ENCODE measurements around the gene B4GALNT1.
"Not testable (repeated sequence)": the region's sequence is repeated elsewhere in the genome, so short reads cannot be mapped to it uniquely, and the experiment has no call there.

B4GALNT1 gene

DNA sequence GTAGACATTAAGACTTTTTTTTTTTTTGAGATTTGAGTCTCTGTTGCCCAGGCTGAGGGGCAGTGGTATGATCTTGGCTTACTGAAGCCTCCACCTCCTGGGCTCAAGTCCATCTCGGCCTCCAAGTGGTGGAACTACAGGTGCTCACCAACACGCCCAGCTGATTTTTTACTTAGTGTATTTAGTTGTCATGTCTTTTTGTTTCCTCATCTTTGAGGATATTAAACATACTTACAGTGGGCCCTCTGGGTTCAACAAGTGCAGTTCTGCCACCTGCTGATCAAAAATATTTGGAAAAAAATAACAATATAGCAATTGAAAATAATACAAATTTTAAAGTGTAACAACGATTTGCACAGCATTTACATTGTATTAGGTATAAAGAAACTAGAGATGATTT is 4.4 kb upstream of the B4GALNT1 start:
- DNase-seq (ENCODE audit: low read depth), result no peak

DNA sequence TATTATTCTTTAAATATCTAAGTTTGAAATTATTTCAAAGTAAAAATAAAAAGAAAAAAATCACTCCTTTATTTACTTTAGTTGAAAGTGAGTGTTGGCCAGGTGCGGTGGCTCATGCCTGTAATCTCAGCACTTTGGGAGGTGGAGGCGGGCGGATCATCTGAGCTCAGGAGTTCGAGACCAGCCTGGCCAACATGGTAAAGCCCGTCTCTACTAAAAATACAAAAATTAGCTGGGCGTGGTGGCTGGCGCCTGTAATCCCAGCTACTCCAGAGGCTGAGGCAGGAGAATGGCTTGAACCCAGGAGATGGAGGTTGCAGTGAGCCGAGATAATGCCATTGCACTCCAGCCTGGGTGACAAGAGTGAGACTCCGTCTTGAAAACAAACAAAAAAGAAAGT is 3.7 kb upstream of the B4GALNT1 start:
- DNase-seq (ENCODE audit: low read depth), result not testable (repeated sequence)

DNA sequence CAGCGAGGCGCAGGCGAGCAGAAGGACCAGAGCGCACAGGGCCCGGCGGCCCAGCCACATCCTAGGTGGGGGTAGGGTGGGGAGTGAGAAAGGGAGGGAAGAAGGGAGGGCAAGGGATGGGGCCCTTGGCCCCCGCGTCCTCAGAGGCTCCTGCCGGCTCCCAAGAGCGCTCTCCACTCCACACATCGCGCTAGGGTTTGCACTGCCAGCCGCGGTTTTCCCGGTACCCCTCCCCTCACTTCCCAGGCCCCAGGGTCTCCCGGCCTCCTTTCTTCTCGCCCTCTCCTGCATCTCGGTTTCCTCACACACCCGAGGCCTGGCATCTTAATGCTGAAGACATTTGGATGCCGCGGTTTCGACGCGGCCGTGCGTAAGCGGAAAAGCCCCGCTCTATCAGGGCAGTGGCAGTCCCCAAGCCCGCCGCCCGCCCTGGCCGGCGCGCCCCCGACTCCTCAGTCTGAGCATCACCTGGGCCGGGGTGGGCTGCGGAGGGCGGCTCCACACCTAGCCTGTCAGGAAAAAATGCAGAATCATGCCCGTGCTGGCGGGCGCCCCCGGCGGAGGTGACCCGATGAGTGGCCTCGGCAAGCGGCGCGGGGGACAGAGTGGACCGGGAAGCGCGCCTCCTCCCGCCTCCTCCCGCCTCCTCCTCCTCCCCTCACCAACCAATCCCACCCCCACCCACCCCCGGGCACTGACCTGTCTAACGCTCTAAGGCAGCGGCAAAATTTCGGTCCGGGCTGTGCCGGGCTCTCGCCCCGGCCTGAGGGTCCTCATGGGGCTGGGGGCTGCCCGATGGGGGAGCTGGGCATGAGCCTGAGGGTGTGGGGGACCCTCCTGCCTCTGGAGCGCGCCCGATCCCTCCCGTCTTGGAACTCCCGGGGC is 686 bp downstream of the B4GALNT1 start:
- no peak for DNase-seq (ENCODE audit: low read depth)

DNA sequence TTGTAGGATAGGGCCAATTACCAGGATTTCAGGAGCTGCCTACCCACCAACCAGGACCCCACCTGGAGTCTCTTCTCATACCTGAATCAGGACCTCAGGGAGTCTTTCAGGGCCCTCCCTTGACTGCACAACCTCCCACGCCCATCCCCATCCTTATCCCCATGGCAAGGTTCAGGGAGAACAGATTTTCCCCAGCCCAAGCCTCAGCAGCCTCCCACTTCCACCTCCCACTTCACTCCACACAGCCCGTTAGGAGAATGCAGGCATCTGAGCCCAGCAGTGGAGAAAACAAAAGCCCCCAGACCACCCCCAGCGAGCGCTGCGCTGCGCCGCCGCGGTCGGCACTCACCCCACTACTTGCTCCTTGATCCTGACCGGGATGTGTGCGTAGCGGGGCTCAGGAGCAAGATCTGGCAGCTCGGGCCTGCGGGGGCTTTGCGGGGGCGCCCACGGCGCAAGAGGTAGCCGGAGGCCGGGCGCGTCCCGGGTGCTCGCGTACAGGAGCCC is 1.4 kb downstream of the B4GALNT1 start:
- no peak for DNase-seq (ENCODE audit: low read depth)

DNA sequence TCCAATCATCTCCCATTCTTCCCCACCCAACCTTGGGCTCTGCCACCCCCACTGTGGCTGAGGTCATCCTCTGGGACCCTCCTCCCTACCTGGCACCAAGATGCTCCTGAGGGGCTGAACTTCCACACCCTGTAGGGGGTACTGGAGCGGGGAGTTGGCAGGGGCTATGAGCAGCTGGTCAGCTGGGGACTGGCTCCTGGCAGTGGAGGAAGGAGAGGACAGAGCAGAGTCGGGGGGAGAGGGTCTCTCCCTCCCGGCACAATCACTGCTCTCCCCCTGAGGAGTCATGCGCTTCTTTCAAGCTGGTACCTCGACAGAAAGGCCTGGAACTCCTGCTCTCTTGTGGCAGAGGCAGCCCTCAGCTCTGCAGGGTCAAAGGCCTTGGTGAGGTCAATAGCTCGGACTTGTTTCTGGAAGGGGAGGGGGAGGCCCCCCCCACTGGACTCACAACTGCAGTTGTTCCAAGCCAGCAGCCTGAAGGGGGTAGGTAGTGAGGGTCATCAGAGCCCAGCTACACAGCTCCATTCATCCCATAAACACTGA is 2.0 kb downstream of the B4GALNT1 start:
- no peak for DNase-seq (ENCODE audit: low read depth)

DNA sequence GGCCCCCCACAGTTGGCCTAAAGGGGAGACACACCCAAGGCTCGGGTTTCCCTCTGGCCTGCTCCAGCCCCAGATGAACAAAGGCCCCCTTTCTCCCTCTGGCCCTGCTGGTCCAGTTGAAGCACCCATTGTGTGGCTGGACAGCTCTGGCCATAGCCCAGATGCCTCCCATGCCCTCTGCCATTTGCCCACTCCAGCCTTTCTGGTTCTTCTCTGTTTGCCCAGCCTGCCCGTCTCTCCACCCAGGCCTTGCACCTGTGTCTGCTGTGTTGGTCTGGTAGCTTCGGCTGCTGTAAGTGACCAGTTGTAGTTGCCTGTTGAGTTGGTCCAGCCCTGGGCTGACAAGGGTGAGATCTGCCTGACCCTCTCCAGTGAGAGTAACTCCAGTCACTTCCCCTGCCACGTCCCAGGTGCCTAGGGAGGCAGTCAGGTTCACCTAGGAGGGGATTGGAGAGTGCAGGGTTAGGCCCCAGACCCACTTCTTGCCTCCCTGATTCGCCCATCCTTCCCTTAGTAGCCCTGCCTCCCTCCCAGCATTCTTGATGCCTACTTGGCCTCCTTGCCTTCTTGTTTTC is 3.0 kb downstream of the B4GALNT1 start:
- DNase-seq (ENCODE audit: low read depth), result no peak

DNA sequence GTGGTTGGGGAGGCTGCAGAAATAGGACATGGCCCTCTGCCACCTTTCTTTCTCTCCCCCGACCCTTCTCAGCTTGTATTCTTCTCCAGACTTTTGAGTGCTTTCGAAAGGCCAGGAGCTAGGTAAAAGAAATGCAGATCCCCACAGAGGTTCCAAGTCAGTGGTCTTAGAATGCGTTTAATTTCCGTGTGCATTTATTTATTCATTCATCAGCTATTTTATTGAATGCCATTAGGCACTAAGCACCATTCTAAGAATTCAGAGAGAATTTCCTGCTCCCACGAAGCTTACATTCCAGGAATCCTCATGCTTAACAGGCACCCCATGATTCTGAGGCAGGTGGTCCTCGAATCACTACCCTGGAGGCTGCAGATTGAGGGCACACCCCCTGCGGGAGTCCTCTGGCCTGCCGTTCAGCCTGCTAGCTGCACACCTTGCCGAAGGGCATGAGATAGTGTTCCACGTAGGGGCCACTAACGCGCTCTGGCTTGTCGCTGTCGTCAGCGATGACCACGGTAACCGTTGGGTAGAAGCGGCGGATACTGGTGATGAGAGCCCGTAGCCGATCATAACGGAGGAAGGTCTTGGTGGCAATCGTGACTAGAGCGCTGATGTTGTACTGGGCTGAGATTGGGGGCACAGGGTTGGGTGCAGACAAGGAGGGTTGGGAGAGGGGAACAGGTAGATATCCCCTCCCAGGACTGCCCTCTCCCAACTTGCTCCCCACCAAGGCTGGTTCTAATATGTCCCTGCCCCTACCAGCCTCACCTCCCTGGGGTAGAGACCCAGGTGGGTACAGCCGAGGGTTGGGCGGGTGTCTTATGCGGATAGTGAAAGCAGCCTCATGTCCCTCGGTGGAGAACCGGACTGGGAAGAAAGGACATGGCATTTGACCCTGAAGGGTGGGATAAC is 4.5 kb downstream of the B4GALNT1 start:
- DNase-seq (ENCODE audit: low read depth), result no peak

DNA sequence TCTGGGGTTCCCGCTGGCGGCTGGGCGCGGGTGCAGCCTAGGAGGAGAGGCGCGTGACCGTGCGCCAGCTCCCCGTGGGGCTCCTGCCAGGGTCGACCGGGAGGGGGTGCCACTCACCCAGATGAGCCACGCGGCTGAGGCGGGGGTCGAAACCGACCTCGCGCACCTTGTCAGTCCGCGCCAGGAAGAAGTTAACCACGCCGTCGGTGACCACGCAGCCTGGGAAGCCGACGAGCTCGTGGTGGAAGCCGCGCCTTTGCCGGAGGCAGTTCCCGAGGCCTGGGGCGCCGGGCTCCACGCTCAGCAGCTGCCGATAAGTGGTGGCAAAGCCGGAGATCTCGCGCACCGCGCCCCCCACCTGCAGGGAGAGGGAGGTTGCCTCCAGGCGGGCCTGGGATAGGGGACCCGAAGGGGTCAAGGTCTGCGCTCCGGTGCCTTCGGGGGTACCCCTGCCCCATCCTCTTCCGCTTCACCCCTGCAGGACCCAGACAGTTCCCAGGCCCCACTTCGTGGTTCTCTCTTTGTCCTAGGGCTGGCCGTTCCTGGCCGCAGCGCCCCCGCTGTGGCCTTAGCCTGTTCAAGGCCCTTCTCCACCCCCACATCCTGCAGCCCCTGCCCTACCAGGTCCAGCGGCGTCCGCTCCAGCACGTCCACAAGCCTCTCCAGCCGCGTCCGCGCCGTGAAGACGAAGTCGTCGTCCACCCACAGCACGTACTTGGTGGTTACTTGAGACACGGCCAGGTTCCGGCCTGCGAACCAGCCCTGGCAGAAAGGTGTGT is 5.3 kb downstream of the B4GALNT1 start:
- DNase-seq (ENCODE audit: low read depth), result no peak

DNA sequence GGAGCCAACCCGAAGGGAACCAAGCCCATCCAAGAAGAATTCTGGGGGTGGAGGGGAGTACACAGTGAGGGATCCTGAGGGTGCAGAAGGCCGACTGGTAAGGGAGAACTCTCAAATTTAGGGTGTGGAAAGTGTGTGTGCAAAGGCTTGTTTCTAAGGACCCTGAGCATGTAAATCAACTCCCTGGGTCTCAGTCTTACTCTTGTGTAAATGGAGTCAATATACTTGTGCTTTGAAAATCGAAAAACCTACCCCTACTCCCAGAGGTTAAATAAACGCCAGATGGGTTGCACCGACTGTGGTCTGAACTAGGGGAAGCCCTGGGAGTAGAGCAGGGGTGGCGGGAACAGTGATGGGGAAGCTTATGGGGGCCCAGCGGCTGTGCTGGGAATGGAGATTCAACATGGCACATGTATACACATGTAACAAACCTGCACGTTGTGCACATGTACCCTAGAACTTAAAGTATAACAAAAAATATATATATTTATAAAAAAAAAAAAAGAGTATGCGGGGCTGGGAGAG is 6.0 kb downstream of the B4GALNT1 start:
- DNase-seq (ENCODE audit: low read depth), result no peak

DNA sequence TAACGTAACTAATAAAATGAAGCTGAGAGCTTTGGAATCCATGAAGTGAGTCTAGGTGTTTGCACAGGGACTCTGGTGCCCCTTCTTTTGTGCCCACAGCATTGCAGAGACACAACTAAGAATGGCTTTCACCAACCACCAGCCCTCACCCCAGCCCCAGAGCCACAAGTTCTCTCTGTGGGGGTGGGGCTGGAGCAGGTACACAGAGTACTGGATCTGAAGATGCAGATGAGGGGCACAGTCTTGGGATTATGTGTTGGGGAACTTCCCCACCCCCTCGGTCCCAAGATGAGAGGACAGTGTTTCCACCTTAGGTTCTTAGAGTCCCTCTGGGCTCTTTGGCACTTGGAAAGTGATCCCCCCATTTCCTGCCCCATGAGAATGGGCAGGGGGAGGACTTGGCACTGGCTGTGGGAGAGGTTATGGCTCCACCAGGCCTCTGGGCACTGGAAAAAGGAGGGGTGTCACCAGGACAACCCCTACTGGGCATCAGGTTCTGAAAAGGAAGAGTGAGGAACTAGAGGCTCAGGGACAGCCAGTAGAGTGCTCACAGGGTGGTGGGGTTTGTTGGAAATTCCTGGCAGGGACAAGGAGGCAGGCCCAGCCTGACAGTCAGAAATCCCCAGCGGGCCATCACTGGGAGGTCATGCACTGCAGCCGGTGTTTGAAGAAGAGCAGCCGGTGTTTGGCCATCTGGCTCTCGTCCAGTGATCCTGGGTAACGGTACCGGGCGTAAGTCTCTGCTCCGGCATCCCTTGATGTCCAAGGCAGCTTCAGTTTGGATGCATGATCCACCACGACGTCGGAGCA is 6.7 kb downstream of the B4GALNT1 start:
- DNase-seq (ENCODE audit: low read depth), result no peak

DNA sequence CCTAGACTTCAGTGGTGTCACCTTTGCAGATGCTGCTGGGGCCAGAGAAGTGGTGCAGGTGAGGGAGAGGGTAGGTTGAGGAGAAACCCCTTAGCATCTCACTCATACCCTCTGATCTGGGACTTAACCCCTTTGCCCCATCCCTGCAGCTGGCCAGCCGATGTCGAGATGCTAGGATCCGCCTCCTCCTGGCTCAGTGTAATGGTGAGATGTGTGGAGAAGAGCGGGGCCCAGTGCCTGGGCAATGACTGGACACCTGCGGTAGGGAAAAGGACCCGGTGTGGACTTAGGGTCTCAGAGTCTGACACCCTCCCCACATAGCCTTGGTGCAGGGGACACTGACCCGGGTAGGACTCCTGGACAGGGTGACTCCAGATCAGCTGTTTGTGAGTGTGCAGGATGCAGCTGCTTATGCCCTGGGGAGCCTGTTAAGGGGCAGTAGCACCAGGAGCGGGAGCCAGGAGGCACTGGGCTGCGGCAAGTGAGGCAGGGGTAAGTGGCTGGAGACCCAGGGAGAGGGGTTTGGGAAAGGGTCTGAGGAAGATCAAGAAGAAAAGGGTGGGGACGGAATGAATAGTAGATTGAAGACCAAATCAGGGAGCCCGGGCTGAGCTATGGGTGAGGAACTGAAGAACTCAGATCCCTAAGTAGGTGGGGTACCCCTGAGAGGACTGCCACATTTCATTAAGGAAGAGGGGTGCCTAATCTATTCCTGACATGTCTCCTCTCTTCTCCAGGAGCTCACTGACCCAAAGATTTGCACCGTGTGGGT is 7.6 kb downstream of the B4GALNT1 start:
- DNase-seq (ENCODE audit: low read depth), result no peak

DNA sequence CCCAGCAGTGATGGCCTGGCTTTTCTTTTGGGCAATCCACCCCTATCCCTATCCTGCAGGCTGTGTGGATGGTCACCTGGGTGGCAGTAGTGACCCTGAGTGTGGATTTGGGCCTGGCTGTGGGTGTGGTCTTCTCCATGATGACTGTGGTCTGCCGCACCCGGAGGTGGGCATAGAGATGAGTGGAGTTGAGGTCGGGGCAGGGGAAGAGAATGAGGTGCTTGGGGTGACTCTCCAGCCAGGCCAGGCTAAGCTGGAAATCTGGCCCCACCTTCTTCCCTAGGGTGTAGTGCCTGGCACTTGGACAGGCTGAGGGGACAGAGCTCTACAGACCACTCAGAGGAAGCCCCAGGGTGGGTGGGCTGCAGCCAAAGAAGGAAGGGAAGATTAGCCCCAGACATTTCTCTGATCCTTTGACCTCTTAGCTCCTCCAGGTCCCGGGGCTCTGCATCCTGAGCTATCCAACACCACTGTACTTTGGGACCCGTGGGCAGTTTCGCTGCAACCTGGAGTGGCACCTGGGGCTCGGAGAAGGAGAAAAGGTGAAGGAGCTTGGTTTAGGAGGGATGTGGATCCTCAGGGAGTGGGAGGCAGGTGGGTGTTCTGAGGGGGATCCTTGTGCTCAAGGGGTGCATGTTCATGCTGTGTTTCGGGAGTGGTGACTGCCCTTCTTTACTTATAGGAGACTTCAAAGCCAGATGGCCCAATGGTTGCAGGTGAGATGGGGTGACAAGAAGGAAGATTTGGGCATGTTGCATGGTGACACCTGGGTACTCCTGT is 8.4 kb downstream of the B4GALNT1 start:
- no peak for DNase-seq (ENCODE audit: low read depth)

DNA sequence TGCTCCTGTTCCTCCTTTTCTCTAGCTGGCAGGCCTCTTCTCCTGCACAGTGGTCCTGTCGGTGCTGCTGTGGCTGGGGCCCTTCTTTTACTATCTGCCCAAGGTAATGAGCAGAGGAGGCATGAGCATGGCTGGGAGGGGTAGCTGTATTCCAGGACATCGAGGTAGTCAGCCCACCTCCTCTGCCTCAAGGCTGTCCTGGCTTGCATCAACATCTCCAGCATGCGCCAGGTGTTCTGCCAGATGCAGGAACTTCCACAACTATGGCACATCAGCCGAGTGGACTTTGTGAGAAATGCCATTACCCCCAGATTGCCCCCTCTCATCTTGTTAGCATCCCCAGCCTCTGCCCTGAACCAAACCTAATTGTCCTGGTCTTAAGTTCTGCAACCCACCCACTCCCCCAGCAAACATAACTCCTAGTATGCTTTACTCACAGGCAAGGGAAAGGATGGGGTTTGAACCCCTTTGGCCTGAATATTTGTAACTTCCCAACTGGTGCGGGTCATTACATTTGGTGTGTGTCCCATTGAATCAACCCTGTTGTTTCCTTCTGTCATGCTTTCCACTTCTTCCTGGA is 9.1 kb downstream of the B4GALNT1 start:
- no peak for DNase-seq (ENCODE audit: low read depth)

DNA sequence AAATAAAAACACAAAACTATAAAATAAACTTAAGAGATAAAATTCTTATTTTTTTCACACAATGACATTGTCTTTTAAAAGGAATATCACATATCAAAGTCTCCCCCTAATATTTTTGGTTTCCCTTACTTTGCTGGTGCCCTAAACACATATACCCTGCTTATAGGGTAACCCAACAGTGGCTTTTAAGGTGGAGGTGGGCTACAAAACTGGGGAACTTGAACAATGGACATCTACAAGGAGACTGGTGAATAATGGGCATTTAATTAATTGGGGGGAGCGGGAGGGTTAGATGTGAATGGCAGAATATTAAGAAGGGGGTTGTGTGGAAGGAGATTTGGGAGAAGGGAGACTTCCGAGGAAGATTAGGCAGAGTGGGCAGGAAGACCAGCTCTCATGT is 9.6 kb downstream of the B4GALNT1 start:
- no peak for DNase-seq (ENCODE audit: low read depth)

DNA sequence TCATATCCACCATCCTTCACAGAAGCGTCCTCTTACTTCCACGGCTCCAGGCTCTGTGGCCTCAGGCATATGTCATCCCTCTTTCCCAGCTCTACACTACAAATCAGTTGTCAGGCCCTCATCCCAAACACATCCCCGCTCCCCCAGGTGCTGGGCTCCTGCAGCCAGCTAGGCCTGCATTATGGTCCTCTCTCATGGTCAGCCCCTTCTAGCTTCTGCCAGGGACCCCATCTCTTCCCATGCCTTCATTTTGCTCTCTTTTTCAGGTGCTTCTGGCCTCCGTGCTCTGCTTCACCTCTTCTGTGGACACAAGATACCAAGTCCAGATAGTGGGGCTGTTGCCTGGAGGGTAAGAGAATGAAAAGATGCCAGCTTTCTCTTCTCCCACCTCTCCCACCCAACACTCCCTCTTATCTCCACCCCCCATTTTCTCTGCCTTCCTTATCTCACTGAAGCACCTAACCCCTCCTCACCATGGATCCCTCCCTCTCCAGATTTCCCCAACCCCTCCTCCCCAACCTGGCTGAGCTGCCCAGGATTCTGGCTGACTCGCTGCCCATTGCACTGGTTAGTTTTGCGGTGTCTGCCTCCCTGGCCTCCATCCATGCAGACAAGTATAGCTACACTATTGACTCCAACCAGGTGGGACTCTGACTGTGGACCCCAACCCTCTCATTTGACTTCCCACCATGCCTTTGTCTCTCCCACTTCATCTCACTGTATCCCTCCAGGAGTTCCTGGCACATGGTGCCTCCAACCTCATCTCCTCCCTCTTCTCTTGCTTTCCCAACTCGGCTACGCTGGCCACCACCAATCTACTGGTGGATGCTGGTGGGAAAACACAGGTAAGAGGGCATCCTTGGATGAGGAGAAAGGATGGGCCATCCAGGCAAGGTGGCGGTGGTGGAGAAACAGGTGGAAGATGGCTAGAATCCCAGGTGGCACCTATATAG is 10.4 kb downstream of the B4GALNT1 start:
- DNase-seq (ENCODE audit: low read depth), result no peak

DNA sequence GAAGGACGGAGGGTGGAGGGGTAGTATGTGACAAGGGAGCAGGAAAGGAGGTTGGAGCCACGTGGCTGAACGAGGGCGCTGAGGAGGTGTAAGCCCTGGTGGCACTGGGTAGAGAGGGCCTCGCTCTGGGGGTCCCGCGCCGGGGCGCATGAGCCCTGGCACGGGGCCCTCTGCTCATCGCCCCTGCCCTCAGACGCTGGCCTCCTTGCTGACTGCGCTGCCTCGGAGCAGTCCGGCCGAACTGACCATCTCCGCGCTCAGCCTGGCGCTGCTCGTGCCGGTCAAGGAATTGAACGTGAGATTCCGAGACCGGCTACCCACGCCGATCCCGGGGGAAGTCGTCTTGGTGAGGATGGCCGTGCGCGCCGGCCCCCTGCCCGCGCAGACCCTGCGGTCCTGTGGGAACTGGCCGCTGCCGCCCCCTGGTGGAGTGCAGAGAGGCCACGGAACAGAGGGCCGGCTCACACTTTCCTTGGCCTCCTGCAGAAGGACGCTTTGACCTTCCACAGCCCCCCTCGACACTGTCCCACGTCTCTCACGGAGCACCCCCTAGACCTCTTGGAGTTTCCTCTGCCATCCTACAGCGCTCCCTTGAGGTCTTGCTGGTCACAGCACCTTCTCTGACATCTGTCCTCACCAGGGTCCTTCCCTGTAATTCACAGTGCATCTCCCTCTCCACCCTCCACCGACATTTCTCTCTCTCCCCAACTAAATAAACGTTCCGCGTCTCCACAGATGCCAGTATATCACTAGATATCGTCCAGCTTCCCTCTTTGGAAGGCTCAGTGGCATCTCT is 11.3 kb downstream of the B4GALNT1 start:
- DNase-seq (ENCODE audit: low read depth), result no peak
